HG02610 (cell line): ENCODE data around the gene ST3GAL2.

ENCODE experiments used
- ATAC-seq: cut with Tn5 transposase; IDR thresholded peaks from one replicate; pipeline ENCODE4 v1.9.1; 2021; ENCODE audit warnings: mild to moderate bottlenecking, moderate library complexity; ENCODE audit not compliant: unreplicated experiment

The ST3GAL2 gene, protein sequence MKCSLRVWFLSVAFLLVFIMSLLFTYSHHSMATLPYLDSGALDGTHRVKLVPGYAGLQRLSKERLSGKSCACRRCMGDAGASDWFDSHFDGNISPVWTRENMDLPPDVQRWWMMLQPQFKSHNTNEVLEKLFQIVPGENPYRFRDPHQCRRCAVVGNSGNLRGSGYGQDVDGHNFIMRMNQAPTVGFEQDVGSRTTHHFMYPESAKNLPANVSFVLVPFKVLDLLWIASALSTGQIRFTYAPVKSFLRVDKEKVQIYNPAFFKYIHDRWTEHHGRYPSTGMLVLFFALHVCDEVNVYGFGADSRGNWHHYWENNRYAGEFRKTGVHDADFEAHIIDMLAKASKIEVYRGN

DNA sequence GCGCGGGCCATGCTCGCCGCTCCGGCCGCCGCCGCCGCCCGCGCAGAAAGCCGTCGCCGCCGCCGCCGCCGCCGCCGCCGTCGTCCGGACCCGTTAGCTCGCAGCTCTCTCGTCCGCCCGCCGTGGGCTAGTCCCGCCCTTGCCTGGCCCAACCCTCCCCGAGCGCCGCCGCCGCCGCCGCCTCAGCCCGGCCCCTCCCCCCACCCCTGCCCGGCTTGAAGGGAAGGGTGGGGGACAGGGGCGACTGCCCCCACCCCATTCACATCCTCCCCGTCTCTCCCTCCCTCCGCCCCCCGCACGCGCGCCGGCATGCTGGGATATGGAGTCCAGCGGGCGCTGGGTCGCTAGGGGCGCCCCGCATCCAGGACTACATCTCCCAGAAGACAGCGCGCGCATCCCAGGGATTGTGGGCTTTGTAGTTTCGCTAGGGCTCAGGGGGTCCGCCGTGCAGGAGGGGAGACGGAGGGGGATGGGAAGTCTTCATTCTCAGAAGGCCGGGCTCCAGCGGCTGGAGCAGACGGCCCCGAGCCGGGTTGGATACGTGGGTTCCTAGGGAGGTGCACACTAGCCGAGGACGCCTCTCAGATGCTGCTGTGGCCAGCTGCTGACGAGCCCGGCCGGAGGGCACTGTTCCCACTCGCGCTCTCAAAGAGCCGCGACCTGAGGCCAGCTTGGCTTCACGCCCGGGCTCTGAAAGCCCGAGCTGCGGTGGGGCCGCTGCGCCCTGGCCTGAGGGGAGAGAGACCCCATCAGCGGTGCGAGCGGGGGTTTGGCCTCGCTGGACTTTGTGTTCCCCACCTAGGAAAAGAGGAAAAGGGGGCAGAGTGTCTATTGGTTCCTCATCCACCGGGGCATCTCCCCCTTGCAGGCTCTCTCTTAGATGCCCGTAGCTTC is at the start of gene ST3GAL2:
Gene ST3GAL2, minus strand, starts transcription at position 132 of the 894 bp plus-strand sequence. CDS start 40,570 bp downstream, outside the sequence.
- ATAC-seq: peak; percentile 85

DNA sequence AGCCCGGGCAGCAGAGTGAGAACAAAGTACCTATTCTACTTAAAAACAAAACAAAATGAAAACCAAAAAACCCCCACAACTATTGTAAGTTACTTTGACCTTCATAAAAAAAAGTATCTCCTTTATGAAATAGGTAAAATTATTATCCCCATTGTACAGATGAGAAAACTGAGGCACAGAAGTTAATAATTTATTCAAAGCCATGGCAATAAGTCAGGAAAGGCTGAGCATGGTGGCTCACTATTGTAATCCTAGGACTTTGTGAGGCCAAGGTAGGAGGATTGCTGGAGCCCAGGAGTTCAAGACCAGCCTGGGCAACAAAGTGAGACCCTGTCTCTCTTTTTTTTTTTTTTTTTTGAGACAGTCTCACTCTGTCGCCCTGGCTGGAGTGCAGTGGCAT is 46.0 kb upstream of the ST3GAL2 start:
- ATAC-seq: no peak

DNA sequence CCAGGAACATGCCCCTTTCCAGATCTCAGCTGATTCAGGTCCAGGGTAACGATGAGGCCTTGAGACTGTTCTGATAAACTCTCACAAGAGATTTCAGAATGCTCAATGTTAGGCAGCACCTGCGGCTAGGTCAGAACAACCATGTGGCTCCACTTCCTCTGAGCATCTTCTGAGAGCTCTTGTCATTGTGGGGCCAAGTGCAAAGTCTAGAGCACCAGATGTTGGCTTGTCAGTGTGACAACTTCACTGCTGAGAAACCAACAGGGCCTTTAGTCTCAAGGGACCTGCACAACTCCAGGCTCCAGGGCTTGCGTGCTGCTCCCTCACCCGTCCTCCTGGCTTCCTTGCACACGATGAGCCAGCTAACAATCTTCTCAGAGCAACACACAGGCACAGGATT is 44.5 kb upstream of the ST3GAL2 start:
- ATAC-seq: peak; percentile 67

DNA sequence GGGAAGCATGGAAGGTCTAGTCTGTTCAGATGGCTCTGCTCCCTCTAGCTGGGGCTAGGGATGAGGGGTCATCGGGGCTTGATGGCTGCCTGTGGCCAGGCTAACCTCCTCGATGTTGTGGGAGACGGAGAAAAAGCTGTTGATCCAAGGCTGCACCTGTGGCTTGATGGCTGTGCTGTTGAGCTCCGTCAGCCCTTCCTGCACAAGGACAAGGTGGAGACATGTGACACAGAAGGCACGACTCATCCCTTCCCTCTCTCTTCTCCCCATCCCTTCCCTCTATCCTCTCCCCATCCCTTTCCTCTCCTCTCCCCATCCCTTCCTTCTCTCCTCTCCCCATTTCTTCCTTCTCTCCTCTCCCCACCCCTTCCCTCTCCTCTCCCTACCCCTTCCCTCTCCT is 43.7 kb upstream of the ST3GAL2 start:
- no peak for ATAC-seq

DNA sequence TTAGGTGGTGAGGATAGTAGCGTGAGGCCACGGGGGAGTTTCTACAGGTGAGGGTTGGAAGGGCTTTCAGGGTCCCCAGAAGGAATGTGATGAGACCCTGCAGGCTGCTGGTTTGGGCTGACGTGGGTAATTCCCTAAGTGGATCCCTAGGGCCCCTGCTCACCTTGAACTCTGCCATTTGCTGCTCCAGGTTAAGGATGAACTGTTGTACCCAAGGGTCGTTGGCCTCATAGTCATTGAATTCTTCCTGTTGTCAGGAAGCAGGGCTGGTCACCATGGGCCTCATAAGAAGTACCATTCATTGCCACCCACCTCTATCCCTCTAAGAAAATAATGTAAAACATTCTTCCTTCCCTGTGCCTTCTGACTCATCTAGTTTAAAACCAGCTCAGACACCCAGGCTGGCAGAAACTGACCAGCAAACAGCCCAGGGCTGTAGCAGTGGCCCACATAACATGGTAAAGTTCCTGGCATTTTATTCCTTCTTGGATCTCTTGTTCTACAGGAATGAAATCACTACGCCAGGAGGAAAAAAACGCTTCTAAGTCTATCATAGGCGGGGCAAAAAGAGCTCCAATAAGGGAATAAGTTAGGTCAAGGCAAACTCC is 43.1 kb upstream of the ST3GAL2 start:
- no peak for ATAC-seq

DNA sequence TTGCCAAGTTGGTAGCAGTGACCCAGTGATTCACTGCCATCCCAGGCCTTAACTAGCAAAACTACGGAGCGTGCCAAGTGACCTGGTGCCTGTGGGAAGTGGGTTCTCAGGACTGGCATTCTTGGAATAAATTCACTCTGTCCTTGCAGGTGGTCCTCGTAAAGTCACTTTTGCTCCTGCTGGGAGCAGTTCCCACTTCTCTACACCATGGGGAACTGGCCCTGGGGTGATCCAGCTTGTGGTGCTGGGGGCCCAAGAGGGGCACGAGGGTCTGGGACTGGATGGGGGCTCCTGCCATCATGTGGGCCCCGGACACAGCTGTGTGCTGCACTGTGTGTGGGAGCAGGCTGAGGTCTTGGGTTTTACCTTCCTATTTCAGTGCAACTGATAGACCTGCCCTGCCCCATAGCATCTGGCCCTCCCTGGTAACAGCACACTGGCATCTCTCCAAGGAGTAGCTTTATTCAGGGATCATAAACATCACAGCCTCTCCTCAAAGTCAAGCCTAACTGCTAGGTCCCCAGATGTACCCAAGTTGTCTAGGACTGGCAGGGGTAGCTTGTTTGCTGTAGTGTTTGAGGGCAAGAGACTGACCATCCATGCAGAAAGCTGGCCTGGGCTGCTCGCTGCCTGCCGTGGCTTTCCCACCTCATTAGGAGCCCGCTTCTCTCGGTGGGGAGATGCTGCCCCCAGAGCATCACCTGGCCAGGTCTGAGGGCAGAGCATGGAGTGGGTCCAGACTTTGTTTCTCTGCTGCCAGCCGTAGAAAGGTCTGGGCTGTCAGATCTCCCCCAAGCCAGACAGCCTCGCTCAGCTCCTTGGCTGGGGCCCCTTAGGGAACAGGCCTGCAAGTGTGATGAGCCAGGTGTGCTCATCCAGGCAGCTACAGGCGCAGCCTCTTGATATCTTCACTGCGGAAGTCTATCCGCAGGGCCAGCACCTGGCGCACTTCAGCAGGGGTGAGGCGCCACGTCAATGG is 41.5 kb upstream of the ST3GAL2 start:
- no peak for ATAC-seq

DNA sequence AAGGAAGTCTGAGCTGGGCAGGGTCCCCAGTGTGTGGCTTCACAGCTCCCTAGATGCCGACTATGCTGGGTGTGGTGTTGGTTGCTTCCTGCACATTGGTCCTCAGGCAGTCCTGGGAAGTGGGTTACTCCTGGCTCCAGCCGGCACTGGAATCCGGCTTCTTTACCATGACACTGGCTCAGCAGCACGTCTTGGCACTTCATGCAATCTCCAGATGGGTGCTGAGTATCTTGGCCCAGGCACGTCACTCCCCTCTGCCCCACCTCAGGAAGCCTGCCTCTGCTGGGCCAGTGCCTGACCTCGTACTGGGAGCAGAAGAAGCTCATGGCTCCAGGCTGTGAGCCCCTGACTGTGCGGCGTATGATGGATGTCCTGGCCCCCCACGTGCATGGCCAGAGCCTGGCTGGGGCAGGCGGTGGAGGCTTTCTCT is 40.0 kb upstream of the ST3GAL2 start:
- no peak for ATAC-seq

DNA sequence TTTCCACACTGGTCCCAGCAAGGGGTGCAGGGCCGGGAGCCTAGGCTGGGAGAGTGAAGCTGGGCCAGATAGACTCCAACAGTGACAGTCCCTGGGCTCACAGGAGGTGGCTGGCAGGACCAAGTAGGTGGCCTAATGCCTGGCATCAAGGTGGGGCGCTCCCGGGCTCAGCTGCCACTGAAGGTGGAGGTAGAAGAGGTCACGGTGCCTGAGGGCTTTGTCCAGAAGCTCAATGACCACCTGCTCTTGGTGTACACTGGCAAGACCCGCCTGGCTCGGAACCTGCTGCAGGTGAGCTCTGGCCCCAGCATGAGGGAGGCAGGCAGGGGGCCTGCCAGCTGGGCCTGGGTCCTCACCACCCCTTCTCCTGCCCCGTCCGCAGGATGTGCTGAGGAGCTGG is 39.3 kb upstream of the ST3GAL2 start:
- no peak for ATAC-seq

DNA sequence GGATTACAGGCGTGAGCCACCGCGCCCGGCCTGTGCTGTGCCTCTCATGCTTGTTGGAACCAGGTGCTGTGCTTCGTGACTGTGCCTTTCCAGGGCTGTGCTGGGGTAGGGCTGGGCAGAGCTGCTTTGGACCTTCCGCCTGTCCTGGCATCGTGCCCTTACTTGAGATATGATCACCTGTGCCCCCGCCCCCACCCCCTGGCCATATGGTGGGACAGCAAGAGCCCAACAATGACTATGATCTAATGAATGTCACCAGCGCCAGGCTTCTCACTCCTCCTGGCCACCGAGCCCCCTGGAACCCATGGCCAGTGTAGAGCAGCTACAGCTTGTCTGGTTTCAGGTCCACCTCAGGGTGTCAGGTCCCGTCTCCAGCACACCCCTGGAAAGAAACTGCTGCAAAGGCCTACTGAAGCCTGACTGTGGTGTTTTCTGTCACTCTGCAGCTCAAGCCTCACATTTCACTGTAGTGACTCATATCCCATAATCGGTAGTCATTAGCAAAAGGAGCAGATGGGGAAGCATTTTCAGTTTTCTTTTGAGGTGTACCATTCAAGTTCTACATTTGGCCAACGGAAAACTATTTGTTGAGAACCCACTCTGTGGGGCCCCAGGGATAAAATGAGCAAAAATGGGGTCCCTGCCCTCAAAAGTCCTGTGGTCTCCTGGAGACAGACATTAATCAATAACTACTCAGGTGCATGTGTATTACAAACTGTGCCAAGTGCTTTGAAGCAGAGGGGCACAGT is 37.5 kb upstream of the ST3GAL2 start:
- ATAC-seq: peak; percentile 88

DNA sequence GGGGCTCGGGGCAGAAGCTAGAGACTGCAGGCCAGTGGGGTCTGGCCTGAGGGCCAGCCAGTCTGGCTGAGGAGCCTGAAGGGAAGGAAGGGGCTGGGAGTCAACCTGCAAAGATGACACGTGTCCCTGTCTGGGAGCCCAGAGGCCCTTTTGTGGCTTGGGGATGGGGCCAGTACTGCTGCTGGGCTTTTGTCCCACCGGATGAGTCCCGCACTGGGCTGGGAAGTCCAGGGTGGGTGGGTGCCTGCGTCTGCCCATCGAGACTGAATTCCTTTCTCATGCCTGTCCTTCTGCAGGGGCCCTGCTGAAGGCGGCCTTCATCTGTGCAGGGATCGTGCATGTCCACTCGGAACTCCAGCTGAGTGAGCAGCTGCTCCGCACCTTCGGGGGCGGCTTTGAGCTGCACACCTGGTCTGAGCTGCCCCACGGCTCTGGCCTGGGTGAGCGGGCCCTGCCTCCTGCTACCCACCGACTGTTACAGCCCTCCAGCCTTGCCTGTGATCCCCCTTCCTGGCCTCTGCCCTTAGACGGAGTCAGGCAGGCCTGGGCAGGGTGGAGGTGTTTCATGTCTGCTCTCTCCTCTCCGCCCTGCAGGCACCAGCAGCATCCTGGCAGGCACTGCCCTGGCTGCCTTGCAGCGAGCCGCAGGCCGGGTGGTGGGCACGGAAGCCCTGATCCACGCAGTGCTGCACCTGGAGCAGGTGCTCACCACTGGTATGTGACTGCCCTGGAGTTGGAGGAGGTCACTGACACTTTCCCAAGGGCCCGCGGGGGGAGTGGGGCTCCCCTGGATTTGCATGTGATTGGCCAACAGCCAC is 36.4 kb upstream of the ST3GAL2 start:
- ATAC-seq: no peak

DNA sequence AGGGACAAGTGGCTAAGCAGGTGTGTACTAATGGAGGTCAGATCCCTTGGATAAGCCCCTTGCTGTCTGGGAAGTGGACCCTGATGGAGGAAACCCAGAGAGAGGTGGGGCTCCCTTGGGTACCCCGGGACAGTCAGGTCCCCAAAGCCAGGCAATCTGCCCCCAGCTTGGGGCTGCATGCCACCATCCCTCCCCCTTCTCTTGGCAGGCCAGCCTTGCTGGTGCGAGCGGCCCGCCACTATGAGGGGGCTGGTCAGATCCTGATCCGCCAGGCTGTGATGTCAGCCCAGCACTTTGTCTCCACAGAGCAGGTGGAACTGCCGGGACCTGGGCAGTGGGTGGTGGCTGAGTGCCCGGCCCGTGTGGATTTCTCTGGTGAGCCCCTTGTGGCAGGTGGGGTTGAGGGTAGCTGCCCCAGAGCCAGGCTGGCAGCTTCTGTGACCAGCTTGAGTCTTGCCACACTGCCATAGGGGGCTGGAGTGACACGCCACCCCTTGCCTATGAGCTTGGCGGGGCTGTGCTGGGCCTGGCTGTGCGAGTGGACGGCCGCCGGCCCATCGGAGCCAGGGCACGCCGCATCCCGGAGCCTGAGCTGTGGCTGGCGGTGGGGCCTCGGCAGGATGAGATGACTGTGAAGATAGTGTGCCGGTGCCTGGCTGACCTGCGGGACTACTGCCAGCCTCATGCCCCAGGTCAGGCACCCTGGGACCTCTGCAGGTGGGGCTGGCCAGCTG is 35.6 kb upstream of the ST3GAL2 start:
- no peak for ATAC-seq

DNA sequence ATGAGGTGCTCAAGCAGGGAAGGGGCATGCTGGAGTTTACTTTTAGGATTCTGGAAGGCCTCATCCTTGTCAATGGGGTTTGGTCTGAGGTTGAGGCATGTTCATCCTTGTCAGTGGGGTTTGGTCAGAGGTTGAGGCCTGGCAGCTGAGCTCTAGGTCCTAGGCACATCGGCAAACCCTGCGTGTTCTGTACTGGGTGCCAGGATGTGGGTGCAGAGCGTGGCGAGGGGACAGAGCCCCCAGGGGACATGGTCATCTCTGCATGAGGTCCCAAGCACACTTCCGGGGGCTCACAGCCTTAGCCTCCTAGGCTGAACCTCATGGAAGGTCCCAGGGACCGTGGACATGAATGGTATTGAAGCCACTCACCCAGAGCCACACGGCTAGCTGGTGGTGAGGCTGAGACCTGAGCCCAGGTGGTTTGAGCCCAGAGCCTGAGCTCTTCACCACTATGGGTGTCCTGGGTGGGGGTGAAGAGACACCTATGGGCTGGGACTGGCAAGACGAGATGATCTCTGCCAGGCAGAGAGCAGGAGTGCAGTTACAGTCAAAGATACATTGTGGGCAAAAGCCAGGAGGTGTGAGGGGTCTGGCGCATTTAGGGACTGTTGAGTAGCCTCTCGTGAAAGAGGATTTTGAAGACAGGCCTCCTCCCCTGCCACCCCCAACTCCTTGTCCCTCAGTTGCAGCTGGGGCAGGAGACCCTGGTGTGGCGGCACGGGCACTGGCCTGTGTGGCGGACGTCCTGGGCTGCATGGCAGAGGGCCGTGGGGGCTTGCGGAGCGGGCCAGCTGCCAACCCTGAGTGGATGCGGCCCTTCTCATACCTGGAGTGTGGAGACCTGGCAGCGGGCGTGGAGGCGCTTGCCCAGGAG is 34.8 kb upstream of the ST3GAL2 start:
- no peak for ATAC-seq

DNA sequence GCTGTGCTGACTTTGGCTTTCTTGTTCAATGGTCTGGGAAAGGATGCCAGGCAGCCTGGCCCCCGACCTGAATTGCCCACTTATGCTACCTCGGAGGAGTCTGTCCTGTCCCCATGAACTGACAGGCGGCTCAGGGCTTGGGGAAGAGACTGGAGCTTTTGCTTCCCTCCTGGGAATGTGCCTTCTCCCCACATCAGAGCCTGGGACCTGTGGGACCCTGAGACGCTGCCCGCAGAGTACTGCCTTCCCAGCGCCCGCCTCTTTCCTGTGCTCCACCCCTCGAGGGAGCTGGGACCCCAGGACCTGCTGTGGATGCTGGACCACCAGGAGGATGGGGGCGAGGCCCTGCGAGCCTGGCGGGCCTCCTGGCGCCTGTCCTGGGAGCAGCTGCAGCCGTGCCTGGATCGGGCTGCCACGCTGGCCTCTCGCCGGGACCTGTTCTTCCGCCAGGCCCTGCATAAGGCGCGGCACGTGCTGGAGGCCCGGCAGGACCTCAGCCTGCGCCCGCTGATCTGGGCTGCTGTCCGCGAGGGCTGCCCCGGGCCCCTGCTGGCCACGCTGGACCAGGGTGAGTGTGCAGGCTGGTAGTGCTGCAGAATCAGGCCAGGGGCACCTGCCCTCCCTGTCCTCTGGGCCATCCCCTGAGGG is 34.0 kb upstream of the ST3GAL2 start:
- no peak for ATAC-seq

DNA sequence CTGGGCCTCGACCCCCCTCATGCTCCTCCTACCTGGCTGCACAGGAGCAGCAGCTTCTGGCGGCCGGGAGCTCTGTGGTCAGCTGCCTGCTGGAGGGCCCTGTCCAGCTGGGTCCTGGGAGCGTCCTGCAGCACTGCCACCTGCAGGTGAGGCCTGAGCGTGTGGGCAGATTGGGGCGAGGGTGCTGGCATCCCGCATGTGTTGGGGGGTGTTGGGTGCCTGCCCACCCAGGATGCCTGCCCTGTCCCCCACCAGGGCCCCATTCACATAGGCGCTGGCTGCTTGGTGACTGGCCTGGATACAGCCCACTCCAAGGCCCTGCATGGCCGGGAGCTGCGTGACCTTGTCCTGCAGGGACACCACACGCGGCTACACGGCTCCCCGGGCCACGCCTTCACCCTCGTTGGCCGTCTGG is 32.0 kb upstream of the ST3GAL2 start:
- ATAC-seq: no peak

DNA sequence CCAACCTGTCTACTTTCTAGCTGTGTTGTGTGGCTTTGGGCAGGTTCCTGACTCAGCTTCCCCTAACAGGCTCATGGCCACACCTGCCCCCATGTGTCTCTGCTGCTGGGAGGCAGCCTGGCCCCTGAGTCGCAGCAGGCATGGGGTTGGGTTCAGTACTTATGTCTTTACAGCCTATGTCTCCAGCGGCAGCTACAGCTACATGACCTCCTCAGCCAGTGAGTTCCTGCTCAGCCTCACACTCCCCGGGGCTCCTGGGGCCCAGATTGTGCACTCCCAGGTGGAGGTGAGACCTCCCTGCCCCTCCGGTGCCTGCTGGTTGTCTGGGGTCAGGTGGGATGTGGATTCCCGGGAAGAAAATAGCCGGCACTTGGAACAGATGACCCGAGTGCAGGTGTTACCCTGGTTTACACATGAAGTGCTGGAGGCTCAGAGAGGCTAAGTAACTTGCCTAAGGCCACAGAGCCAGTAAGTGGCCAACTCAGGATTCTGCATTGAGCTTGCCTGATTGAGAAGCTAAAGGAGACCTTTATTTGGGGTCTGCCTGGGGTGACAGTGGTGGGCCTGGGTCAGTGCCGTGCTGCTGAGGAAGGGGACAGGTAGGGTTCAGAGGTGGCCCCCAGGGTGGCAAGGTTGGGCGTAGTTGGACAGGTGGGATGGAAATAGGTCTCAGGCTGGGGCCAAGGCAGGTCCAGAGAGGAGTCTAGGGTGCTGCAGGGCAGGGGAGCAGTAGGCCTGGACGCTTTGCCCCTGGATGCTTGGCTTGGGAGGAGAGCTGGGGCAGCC is 31.4 kb upstream of the ST3GAL2 start:
- ATAC-seq: no peak
